Testis (tissue), 3 donors: Measurements from ENCODE around the gene PSTPIP1. TPM values are rescaled to one million over a fixed set of nuclear protein-coding genes. Genes with fewer than 3 reads are reported as not detected.

Source experiments
- DNase-seq: peaks from one replicate; pipeline ENCODE4 v3.0.0-alpha.2; 2019
- H3K27ac ChIP-seq, 2 donors: fragments of 200-600 bp; sonication (generic); one replicate each; pipeline ENCODE4 v1.5.1; 2019
- H3K27me3 ChIP-seq: fragments of 200-600 bp; sonication (generic); one replicate; pipeline ENCODE4 v1.5.1; 2019
- H3K36me3 ChIP-seq: fragments of 200-600 bp; sonication (generic); one replicate; pipeline ENCODE4 v1.5.1; 2017; ENCODE audit warnings: low read depth; ENCODE audit errors: missing control alignments
- H3K4me1 ChIP-seq: fragments of 200-600 bp; sonication (generic); one replicate; pipeline ENCODE4 v1.5.1; 2019
- H3K4me3 ChIP-seq, 2 donors: fragments of 200-600 bp; sonication (generic); one replicate each; pipeline ENCODE4 v1.5.1; 2017 to 2019
- H3K9me3 ChIP-seq: fragments of 200-600 bp; sonication (generic); one replicate; pipeline ENCODE4 v1.5.1; 2017
- POLR2A ChIP-seq: fragments of 450-650 bp; IDR thresholded peaks from one replicate; pipeline ENCODE4 v1.6.1; 2017; ENCODE audit warnings: antibody characterized with exemption, mild to moderate bottlenecking, moderate library complexity
- WGBS, 2 donors: methylation state at CpG; one replicate each; pipeline ENCODE4 v1.1.5; 2018; 5-methylcytosine and 5-hydroxymethylcytosine counted together
- intact Hi-C: fragments of 100-400 bp; cut with DNase I; formaldehyde crosslinking; loops from one replicate; pipeline ENCODE4 v1.15.1; 2023; ENCODE audit warnings: low total_unique reads
- polyA plus RNA-seq: library from polyadenylated mRNA; stranded (reverse); fragments of 350-450 nt; fragmentation: Illumina TruSeq; extraction: RNeasy Lipid Tissue Mini Kit (QIAGEN cat#74804); gene quantifications from one replicate; pipeline ENCODE4 v1.2.3, GENCODE V29; 2014; ENCODE audit warnings: low read depth, low replicate concordance; ENCODE audit not compliant: insufficient read depth
- total RNA-seq, 2 donors: library from RNA; depleted of rRNA; stranded (reverse); fragments of >200 nt; gene quantifications; one replicate each; pipeline ENCODE4 v1.2.3, GENCODE V29; 2016
- TF ChIP-seq, protein P1 (sequence below), 3 experiments: fragments of 450-650 bp in 2 of 3; fragments of 200-600 bp in 1 of 3; sonication (generic) in 1 of 3; IDR thresholded peaks; one replicate each; pipeline ENCODE4 v1.5.1; 2016 to 2019; ENCODE audit warnings: antibody characterized with exemption in 3 of 3, mild to moderate bottlenecking in 2 of 3, moderate library complexity in 1 of 3

PSTPIP1 gene
- total and polyA plus RNA-seq, 3 donors from 2014 or later: 5.0 to 8.6 (median 7.9) TPM

DNA sequence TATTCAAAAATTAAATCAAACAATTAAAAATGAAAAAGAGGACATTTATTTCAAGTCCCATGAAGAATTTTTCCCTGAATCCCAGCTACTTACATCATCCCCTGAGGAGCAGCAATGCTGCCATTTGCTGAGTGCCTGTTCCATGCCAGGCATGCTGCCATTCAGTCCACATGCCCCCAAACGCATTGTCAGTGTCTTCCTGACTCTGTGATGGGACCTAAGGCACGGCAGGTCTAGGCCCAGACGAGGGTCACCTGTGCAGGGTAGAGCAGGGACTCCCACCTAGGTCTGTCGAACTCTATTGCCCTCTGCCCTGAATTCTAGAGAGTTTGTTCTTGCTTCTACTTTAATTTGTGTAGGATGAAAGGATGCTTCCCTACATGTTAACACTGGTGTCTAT, 7.0 kb downstream of the PSTPIP1 start:
- no peaks in the 10 kb centered on the region for H3K36me3 ChIP-seq
- H3K4me3 ChIP-seq: no peak overlapping the region
- H3K27ac ChIP-seq: no peak overlapping the region
- intact Hi-C loops: no loop called here
- WGBS, 2 donors: 84 to 91% methylated on average over 4 of the region's 4 CpGs
- H3K27me3 ChIP-seq: no peaks in the 10 kb centered on the region
- TF ChIP-seq, protein P1, sequence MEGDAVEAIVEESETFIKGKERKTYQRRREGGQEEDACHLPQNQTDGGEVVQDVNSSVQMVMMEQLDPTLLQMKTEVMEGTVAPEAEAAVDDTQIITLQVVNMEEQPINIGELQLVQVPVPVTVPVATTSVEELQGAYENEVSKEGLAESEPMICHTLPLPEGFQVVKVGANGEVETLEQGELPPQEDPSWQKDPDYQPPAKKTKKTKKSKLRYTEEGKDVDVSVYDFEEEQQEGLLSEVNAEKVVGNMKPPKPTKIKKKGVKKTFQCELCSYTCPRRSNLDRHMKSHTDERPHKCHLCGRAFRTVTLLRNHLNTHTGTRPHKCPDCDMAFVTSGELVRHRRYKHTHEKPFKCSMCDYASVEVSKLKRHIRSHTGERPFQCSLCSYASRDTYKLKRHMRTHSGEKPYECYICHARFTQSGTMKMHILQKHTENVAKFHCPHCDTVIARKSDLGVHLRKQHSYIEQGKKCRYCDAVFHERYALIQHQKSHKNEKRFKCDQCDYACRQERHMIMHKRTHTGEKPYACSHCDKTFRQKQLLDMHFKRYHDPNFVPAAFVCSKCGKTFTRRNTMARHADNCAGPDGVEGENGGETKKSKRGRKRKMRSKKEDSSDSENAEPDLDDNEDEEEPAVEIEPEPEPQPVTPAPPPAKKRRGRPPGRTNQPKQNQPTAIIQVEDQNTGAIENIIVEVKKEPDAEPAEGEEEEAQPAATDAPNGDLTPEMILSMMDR (IDR thresholded peaks at IDR 0.05): no peak
- TF ChIP-seq POLR2A: no peak
- DNase-seq: no peak
- H3K4me1 ChIP-seq: no peaks in the 10 kb centered on the region
- H3K9me3 ChIP-seq: no peaks in the 10 kb centered on the region

DNA sequence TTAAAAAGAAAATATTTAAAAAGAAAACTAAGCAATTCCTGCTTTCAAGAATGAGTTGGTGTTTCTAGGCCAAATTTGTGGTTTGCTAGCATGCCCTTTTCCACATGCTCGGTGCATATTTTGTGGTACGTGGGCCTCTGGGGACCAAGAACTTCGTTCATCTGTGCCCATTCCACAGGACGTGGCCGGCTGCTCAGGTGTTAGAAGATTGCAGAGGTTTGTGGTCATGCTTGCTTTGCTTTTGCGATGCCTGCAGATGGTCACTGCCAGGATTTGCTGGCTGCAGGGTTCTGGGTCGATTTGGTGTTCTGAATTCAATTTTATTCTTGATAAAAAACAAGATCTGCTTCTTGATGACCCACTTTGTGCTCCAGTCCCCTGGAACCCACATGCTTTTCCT, 7.5 kb downstream of the PSTPIP1 start:
- no peaks in the 10 kb centered on the region for H3K4me1 ChIP-seq
- no peaks in the 10 kb centered on the region for H3K36me3 ChIP-seq
- no peak for TF ChIP-seq POLR2A
- TF ChIP-seq, protein P1 (IDR thresholded peaks at IDR 0.05): no peak
- WGBS, 2 donors: 67 to 71% methylated on average over 7 of the region's 7 CpGs
- no peaks in the 10 kb centered on the region for H3K27me3 ChIP-seq
- no peak overlapping the region for H3K4me3 ChIP-seq
- no peak for DNase-seq
- H3K9me3 ChIP-seq: no peaks in the 10 kb centered on the region
- H3K27ac ChIP-seq: no peak overlapping the region
- intact Hi-C loops: no loop called here

DNA sequence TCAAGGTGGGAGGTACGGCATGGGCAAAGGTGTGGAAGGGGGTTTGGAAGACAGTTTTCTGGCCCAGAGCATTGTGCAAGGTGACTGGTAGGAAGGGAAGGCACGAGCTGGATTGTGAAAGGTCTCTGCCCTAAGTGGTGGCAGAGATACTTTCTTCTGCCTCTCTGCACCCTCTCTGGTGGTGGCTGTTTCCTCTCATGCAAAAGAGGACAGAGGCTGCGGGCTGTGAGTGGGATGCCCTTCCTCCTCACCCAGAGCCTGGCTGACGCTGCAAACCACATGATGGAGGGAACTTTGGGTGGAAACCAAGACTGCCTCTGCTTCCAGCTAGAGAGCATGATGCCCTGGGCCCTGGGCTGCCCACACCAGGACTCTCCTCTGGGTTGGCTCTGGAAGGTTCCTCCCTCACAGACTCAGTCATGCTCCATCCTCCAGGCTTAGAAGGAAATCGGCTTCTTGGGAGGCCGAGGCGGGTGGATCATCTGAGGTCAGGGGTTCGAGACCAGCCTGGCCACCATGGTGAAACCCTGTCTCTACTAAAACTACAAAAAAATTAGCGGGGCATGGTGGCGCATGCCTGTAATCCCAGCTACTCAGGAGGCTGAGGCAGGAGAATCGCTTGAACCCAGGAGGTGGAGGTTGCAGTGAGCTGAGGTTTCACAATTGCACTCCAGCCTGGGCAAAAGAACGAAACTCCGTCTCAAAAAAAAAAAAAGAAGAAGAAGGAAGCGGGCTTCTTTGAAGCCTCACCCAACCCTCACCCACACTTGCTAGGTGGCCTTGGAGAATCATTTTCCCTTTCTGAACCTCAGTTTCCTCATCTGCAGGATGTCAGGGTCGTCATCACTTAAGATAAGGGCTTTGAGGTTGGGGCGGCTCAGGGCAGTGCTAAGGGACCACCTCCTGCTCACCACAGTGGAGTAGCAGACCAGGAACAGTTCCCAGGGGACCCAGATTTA, 8.3 kb downstream of the PSTPIP1 start:
- Histone ChIP-seq H3K9me3 (no peaks in the 10 kb centered on the region), H3K36me3 (no peaks in the 10 kb centered on the region), H3K4me1 (no peaks in the 10 kb centered on the region), H3K27me3 (no peaks in the 10 kb centered on the region), H3K4me3 (no peak overlapping the region), H3K27ac (no peak overlapping the region)
- intact Hi-C loops: no loop called here
- no peak for TF ChIP-seq POLR2A
- TF ChIP-seq, protein P1 (IDR thresholded peaks at IDR 0.05): no peak
- 82 to 88% methylated on average over 15 to 16 of the region's 16 CpGs for WGBS, 2 donors
- DNase-seq: peak; percentile 41

DNA sequence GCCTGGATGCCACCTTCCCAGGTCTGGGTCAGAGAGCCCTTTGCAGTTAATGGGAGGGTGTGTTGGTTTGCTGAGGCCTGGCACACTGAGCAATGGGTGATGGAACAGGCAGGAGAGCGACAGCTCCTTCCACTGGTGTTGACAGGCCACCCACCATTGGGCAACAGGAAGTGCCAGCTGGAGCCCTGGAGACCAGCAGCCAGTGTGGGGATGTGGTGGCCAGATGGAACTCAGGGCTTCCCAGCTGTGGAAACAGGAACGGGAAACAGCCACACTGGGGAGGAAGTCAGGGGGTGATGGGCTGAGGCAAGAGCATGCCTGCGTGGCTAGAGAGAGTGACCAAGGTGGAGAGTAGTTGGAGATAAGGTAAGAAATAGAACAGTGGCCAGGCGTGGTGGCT, 9.3 kb downstream of the PSTPIP1 start:
- DNase-seq: peak; percentile 30
- Histone ChIP-seq H3K36me3 (no peaks in the 10 kb centered on the region), H3K4me1 (no peaks in the 10 kb centered on the region), H3K27me3 (no peaks in the 10 kb centered on the region), H3K4me3 (no peak overlapping the region), H3K9me3 (no peaks in the 10 kb centered on the region), H3K27ac (no peak overlapping the region)
- TF ChIP-seq POLR2A: no peak
- TF ChIP-seq, protein P1 (IDR thresholded peaks at IDR 0.05): no peak
- intact Hi-C loops: no loop called here
- WGBS, 2 donors: 84 to 86% methylated on average over 4 of the region's 4 CpGs

DNA sequence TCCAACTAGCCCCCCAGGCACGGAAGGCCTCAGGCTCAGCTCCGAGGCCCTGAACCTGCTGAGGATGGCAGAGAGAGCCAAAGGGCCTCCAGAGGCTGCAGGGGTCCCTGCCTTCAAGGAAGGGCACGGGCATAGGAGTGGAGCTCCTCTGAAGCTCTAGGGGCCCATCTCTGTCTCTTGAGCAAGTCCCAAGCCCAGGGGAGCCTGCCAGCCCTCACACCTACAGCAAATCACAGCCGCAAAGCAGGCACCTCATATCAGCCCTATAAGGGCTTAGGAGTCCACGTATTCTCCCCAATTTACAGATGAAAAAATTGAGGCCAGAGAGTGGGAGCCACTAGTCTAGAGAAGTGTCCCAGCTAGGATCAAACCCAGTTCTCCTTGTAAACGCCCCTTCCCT, 14.2 kb downstream of the PSTPIP1 start:
- WGBS, 2 donors: 93 to 98% methylated on average over 5 to 6 of the region's 6 CpGs
- intact Hi-C loops: no loop called here

More for the DNA sequence above, 14.2 kb downstream of the PSTPIP1 start:
- no peaks in the 10 kb centered on the region for H3K4me1 ChIP-seq
- H3K27ac ChIP-seq: no peak overlapping the region
- no peaks in the 10 kb centered on the region for H3K9me3 ChIP-seq
- H3K4me3 ChIP-seq: no peak overlapping the region
- H3K27me3 ChIP-seq: no peaks in the 10 kb centered on the region
- H3K36me3 ChIP-seq: no peaks in the 10 kb centered on the region
- TF ChIP-seq, protein P1 (IDR thresholded peaks at IDR 0.05): no peak
- TF ChIP-seq POLR2A: no peak
- DNase-seq: no peak
